H9 (cell line): ENCODE measurements around the gene NRG3. TPM values are rescaled to one million over a fixed set of nuclear protein-coding genes. Genes with fewer than 3 reads are reported as not detected.

ENCODE experiments used
- DNase-seq: peaks from one replicate; pipeline ENCODE4 v3.0.0-alpha.2; 2017
- H2AFZ ChIP-seq: one replicate; pipeline ENCODE4 v1.6.1; 2013; ENCODE audit warnings: mild to moderate bottlenecking, low read length, control low read depth, moderate library complexity
- H2AK5ac ChIP-seq: 2 replicates; pipeline ENCODE4 v1.6.1; 2013; ENCODE audit warnings: low read length, control low read depth, mixed read lengths; ENCODE audit not compliant: insufficient read length
- H2BK120ac ChIP-seq: one replicate; pipeline ENCODE4 v1.6.1; 2013; ENCODE audit warnings: low read depth, mild to moderate bottlenecking, low read length, control low read depth, inconsistent platforms; ENCODE audit not compliant: poor library complexity, severe bottlenecking
- H2BK12ac ChIP-seq: 2 replicates; pipeline ENCODE4 v1.6.1; 2013; ENCODE audit warnings: low read length, control low read depth, mixed read lengths, low read depth; ENCODE audit not compliant: insufficient read length
- H2BK15ac ChIP-seq: 2 replicates; pipeline ENCODE4 v1.6.1; 2013; ENCODE audit warnings: low read depth, low read length, control low read depth
- H2BK20ac ChIP-seq: one replicate; pipeline ENCODE4 v1.6.1; 2013; ENCODE audit warnings: low read depth, mild to moderate bottlenecking, low read length, control low read depth, inconsistent platforms; ENCODE audit not compliant: poor library complexity, severe bottlenecking
- H2BK5ac ChIP-seq: 2 replicates; pipeline ENCODE4 v1.6.1; 2013; ENCODE audit warnings: low read length, control low read depth, mixed read lengths; ENCODE audit not compliant: insufficient read length
- H3K14ac ChIP-seq: 2 replicates; pipeline ENCODE4 v1.6.1; 2013; ENCODE audit warnings: low read length, control low read depth; ENCODE audit not compliant: insufficient read depth
- H3K18ac ChIP-seq: 2 replicates; pipeline ENCODE4 v1.6.1; 2013; ENCODE audit warnings: low read depth, mild to moderate bottlenecking, mixed read lengths, low read length, control low read depth; ENCODE audit not compliant: insufficient read length
- H3K23ac ChIP-seq: 2 replicates; pipeline ENCODE4 v1.6.1; 2013; ENCODE audit warnings: low read length, control low read depth, mixed read lengths, low read depth; ENCODE audit not compliant: insufficient read length
- H3K23me2 ChIP-seq: 2 replicates; pipeline ENCODE4 v1.6.1; 2013; ENCODE audit warnings: low read depth, mild to moderate bottlenecking, mixed read lengths, low read length, control low read depth; ENCODE audit not compliant: insufficient read length, poor library complexity, severe bottlenecking
- H3K27ac ChIP-seq: 2 replicates; pipeline ENCODE4 v1.5.1; 2013; ENCODE audit warnings: low read length, control low read depth, mixed read lengths, low read depth; ENCODE audit not compliant: insufficient read length
- H3K27me3 ChIP-seq: 2 replicates; pipeline ENCODE4 v1.6.1; 2013; ENCODE audit warnings: low read length, control low read depth, inconsistent platforms; ENCODE audit not compliant: insufficient read depth
- H3K4ac ChIP-seq: 2 replicates; pipeline ENCODE4 v1.6.1; 2013; ENCODE audit warnings: low read depth, mild to moderate bottlenecking, control low read depth, inconsistent platforms, low read length, moderate library complexity
- H3K4me1 ChIP-seq: 2 replicates; pipeline ENCODE4 v1.6.1; 2013; ENCODE audit warnings: low read length, control low read depth, inconsistent platforms; ENCODE audit not compliant: insufficient read depth
- H3K4me2 ChIP-seq: 2 replicates; pipeline ENCODE4 v1.6.1; 2013; ENCODE audit warnings: low read length, control low read depth, mixed read lengths; ENCODE audit not compliant: insufficient read length, insufficient read depth
- H3K56ac ChIP-seq: 2 replicates; pipeline ENCODE4 v1.6.1; 2013; ENCODE audit warnings: low read depth, mild to moderate bottlenecking, mixed read lengths, low read length, control low read depth; ENCODE audit not compliant: insufficient read length
- H3K79me1 ChIP-seq: 2 replicates; pipeline ENCODE4 v1.6.1; 2013; ENCODE audit warnings: low read depth, mild to moderate bottlenecking, moderate library complexity, low read length, control low read depth, inconsistent platforms; ENCODE audit not compliant: insufficient read depth, poor library complexity, severe bottlenecking
- H3K79me2 ChIP-seq: 2 replicates; pipeline ENCODE4 v1.6.1; 2013; ENCODE audit warnings: low read length, control low read depth, inconsistent platforms; ENCODE audit not compliant: insufficient read depth
- H3K9ac ChIP-seq: 2 replicates; pipeline ENCODE4 v1.6.1; 2013; ENCODE audit warnings: low read length, control low read depth, mixed read lengths; ENCODE audit not compliant: insufficient read length; ENCODE audit errors: extremely low read depth
- H3K9me3 ChIP-seq: one replicate; pipeline ENCODE4 v1.6.1; 2013; ENCODE audit warnings: low read depth, low read length, inconsistent platforms; ENCODE audit not compliant: control insufficient read depth
- H3T11ph ChIP-seq: one replicate; pipeline ENCODE4 v1.6.1; 2013; ENCODE audit warnings: mild to moderate bottlenecking, low read length, control low read depth, inconsistent platforms
- H4K20me1 ChIP-seq: one replicate; pipeline ENCODE4 v1.6.1; 2013; ENCODE audit not compliant: control insufficient read depth, insufficient read length, insufficient read depth
- H4K5ac ChIP-seq: 2 replicates; pipeline ENCODE4 v1.6.1; 2013; ENCODE audit warnings: low read depth, mild to moderate bottlenecking, mixed read lengths, low read length, control low read depth; ENCODE audit not compliant: insufficient read length
- H4K8ac ChIP-seq: replicated peaks from 2 replicates; pipeline ENCODE4 v1.6.1; 2013; ENCODE audit warnings: low read length, control low read depth, mixed read lengths, low read depth; ENCODE audit not compliant: insufficient read length
- H4K91ac ChIP-seq: 2 replicates; pipeline ENCODE4 v1.6.1; 2013; ENCODE audit warnings: low read depth, mild to moderate bottlenecking, moderate library complexity, mixed read lengths, low read length, control low read depth; ENCODE audit not compliant: insufficient read length
- H3K27ac Mint-ChIP-seq, 3 experiments: 2 replicates in 2 of 3; 3 replicates in 1 of 3; pipeline ENCODE4 v1.8.0; 2020 to 2021; ENCODE audit warnings: mixed read lengths in 3 of 3, mild to moderate bottlenecking in 1 of 3, moderate library complexity in 1 of 3
- H3K27me3 Mint-ChIP-seq: 2 replicates; pipeline ENCODE4 v1.8.0; 2021; ENCODE audit warnings: low read depth, mild to moderate bottlenecking, moderate library complexity, mixed read lengths
- H3K36me3 Mint-ChIP-seq, 3 experiments: 2 replicates in 2 of 3; 3 replicates in 1 of 3; pipeline ENCODE4 v1.8.0; 2020 to 2021; ENCODE audit warnings: low read depth in 3 of 3, mixed read lengths in 3 of 3; ENCODE audit not compliant: insufficient read depth in 1 of 3
- H3K4me1 Mint-ChIP-seq, 2 experiments: 2 replicates each; pipeline ENCODE4 v1.8.0; 2020; ENCODE audit warnings: mixed read lengths in 2 of 2
- H3K4me3 Mint-ChIP-seq, 2 experiments: 2 replicates in 1 of 2; 3 replicates in 1 of 2; pipeline ENCODE4 v1.8.0; 2020 to 2021; ENCODE audit warnings: mild to moderate bottlenecking in 2 of 2, mixed read lengths in 2 of 2, moderate library complexity in 1 of 2
- H3K9me3 Mint-ChIP-seq, 2 experiments: 2 replicates in 1 of 2; 3 replicates in 1 of 2; pipeline ENCODE4 v1.8.0; 2020; ENCODE audit warnings: mild to moderate bottlenecking in 2 of 2, mixed read lengths in 2 of 2, moderate library complexity in 1 of 2
- CTCF ChIP-seq: fragments of 200-600 bp; sonication (generic); conservative IDR thresholded peaks from 3 replicates; pipeline ENCODE4 v1.8.0; 2021; ENCODE audit warnings: antibody characterized with exemption, mild to moderate bottlenecking
- WGBS: extraction: QIAGEN DNeasy Blood & Tissue Kit; methylation state at CpG from one replicate; pipeline ENCODE4 v1.1.7; 2013; ENCODE audit warnings: missing lambda C conversion rate, low lambda C conversion rate, mixed read lengths; ENCODE audit not compliant: insufficient read length; ENCODE audit errors: extremely low coverage; 5-methylcytosine and 5-hydroxymethylcytosine counted together
- total RNA-seq: library from RNA; stranded (reverse); gene quantifications from 2 replicates; pipeline ENCODE4 v1.2.1, GENCODE V29; 2021

NRG3 gene
- total RNA-seq, 1 experiment from 2014 or later, result 1.6 TPM

- peaks cover 0 to 2% of the 10 kb centered on the region in 2 experiments; a peak in 1 of 5 replicates for H3K9me3 Mint-ChIP-seq
- WGBS, result no CpG with 5 or more reads among the region's 1 CpG
- H2BK5ac ChIP-seq, result no peak overlapping the region
Measured at GRCh38 chr10:81918766-81919165, 43.8 kb downstream of the NRG3 start.

More at GRCh38 chr10:81918766-81919165, 43.8 kb downstream of the NRG3 start:
- no peak overlapping the region for H3K4ac ChIP-seq
- no peaks in the 10 kb centered on the region for H3K9me3 ChIP-seq
- no peak overlapping the region for H2BK20ac ChIP-seq
- no peak for TF ChIP-seq CTCF
- no peaks in the 10 kb centered on the region for H4K20me1 ChIP-seq
- DNase-seq, result no peak
- no peak overlapping the region for H4K5ac ChIP-seq
- no peak overlapping the region for H2BK12ac ChIP-seq
- H3K4me2 ChIP-seq, result no peak overlapping the region
- no peak overlapping the region for H2AFZ ChIP-seq
- H3K18ac ChIP-seq, result no peak overlapping the region
- no peak overlapping the region for H3K23ac ChIP-seq
- no peak overlapping the region for H3K27ac ChIP-seq
- H3K27me3 Mint-ChIP-seq, result no peaks in the 10 kb centered on the region
- no peaks in the 10 kb centered on the region for H3K36me3 Mint-ChIP-seq
- no peak overlapping the region for H3K27ac Mint-ChIP-seq
- no peak overlapping the region for H3K4me3 Mint-ChIP-seq
- H2AK5ac ChIP-seq, result no peak overlapping the region
- H3K79me2 ChIP-seq, result no peaks in the 10 kb centered on the region
- no peak overlapping the region for H3K14ac ChIP-seq
- no peaks in the 10 kb centered on the region for H3K79me1 ChIP-seq
- peaks cover 14 to 26% of the 10 kb centered on the region in 2 experiments for H3K4me1 Mint-ChIP-seq
- H3K9ac ChIP-seq, result no peak overlapping the region
- no peak overlapping the region for H3K56ac ChIP-seq
- H4K8ac ChIP-seq, result no peak overlapping the region
- H3K4me1 ChIP-seq, result peaks cover 2% of the 10 kb centered on the region; the same call in 1 of the 2 replicates
- H4K91ac ChIP-seq, result no peak overlapping the region
- H2BK15ac ChIP-seq, result no peak overlapping the region
- no peak overlapping the region for H3T11ph ChIP-seq
- no peaks in the 10 kb centered on the region for H3K27me3 ChIP-seq
- no peaks in the 10 kb centered on the region for H3K23me2 ChIP-seq
- H2BK120ac ChIP-seq, result no peak overlapping the region
